GM12891 (cell line): ENCODE data around the gene PRKN.
"Not testable (repeated sequence)": the region's sequence is repeated elsewhere in the genome, so short reads cannot be mapped to it uniquely, and the experiment has no call there.

Source experiments
- DNase-seq: peaks from one replicate; pipeline ENCODE4 v3.0.0; 2011; ENCODE audit warnings: low spot score; ENCODE audit not compliant: insufficient read length
- FAIRE-seq: peaks from 2 replicates; lab custom pipeline; 2011; peaks lifted over from hg19 to GRCh38; lab: Jason Lieb, UNC
- PAX5 ChIP-seq: IDR thresholded peaks from 2 replicates; pipeline ENCODE4 v1.6.1; 2011; ENCODE audit warnings: low read length, moderate library complexity, mild to moderate bottlenecking; ENCODE audit not compliant: insufficient read depth, severe bottlenecking
- POLR2A ChIP-seq: IDR thresholded peaks from 2 replicates; pipeline ENCODE4 v1.6.1; 2011; ENCODE audit warnings: low read depth, low read length, control low read depth
- POLR2AphosphoS5 ChIP-seq: IDR thresholded peaks from 2 replicates; pipeline ENCODE4 v1.6.1; 2011; ENCODE audit warnings: low read depth, low read length, control low read depth
- POU2F2 ChIP-seq: IDR thresholded peaks from 2 replicates; pipeline ENCODE4 v1.6.1; 2011; ENCODE audit warnings: low read depth, mild to moderate bottlenecking, control low read depth, low read length, moderate library complexity
- SPI1 ChIP-seq: IDR thresholded peaks from 2 replicates; pipeline ENCODE4 v1.6.1; 2011; ENCODE audit warnings: low read depth, low read length, control low read depth
- TAF1 ChIP-seq: IDR thresholded peaks from 2 replicates; pipeline ENCODE4 v1.6.1; 2011; ENCODE audit warnings: low read depth, low read length, control low read depth

PRKN gene

GRCh38 chr6:161833099-161833860 lies 894.3 kb downstream of the PRKN start:
- TF ChIP-seq POU2F2: no peak
- TF ChIP-seq POLR2A: no peak
- TF ChIP-seq TAF1: no peak
- FAIRE-seq (no peak), DNase-seq (no peak)

- no peak for TF ChIP-seq SPI1
- TF ChIP-seq PAX5: no peak
- TF ChIP-seq TAF1: no peak
- TF ChIP-seq POU2F2: no peak
- TF ChIP-seq POLR2AphosphoS5: no peak
- FAIRE-seq (no peak), DNase-seq (no peak)
Measured at GRCh38 chr6:161832622-161833021, 894.9 kb downstream of the PRKN start.

DNA sequence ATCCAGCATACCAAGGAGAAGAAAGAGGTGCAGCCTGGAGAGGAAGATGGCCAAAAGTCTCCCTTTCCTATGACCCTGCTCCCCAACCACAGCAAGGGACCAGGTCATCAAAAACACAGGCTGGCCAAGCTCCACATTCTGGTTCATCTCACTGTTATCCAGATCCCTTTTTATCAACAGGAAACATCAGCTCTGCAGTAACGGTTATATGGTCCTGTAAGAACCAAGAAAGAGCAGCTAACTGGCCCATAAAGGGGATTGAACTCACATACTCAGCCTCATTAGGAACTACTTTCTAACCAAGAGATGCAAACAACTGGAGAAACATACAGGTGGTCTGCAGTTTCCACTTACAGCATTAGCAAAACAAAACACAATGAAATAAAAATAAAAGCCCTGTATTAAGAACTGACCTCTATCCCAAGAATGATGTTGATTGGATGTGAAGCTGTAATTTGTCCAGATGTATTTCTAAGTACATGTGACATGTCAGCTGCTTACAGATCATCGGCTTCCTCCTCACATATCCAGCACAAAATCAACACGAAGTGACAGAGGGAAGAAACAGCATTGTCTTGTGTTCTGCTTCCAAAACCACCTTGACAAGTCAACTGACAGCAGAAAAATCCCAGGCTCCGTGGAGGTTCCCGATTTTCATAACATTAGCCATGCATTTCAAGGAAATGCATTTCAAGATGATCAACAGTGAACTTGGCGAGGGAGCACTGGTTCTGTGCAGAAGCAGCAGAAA lies 896.5 kb downstream of the PRKN start:
- TF ChIP-seq POU2F2 (no peak), SPI1 (no peak), PAX5 (no peak), TAF1 (no peak), POLR2AphosphoS5 (no peak), POLR2A (no peak)
- DNase-seq: no peak
- no peak for FAIRE-seq

DNA sequence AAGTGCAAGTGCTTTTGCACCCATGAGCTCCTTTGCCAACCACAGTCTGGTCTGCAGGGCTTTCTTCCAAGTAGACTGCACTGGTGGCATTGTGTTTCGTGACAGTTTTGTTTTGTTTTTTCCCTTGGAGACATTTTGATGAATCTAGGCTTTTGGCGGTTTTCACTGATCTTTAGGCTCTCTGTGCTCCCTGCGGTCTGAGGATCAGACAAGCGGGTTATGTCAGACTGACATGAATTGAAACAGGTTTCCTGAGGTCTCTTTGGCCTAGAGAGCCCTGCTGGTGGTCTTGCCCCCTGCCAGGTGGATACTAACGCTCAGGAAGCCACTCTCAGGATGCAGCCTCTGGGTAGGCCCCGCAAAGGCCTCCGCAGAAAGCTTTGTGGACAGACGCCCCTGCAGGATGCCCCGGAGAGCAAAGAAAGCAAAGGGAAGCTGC lies 898.3 kb downstream of the PRKN start:
- FAIRE-seq (no peak), DNase-seq (no peak)
- TF ChIP-seq SPI1 (no peak), POU2F2 (no peak), POLR2A (no peak), TAF1 (no peak), POLR2AphosphoS5 (no peak), PAX5 (no peak)

- no peak for TF ChIP-seq PAX5
- no peak for TF ChIP-seq TAF1
- no peak for TF ChIP-seq POLR2AphosphoS5
- no peak for TF ChIP-seq POLR2A
- no peak for TF ChIP-seq POU2F2
- no peak for TF ChIP-seq SPI1
- DNase-seq (no peak), FAIRE-seq (no peak)
Measured at GRCh38 chr6:161828355-161828754, 899.2 kb downstream of the PRKN start.

DNA sequence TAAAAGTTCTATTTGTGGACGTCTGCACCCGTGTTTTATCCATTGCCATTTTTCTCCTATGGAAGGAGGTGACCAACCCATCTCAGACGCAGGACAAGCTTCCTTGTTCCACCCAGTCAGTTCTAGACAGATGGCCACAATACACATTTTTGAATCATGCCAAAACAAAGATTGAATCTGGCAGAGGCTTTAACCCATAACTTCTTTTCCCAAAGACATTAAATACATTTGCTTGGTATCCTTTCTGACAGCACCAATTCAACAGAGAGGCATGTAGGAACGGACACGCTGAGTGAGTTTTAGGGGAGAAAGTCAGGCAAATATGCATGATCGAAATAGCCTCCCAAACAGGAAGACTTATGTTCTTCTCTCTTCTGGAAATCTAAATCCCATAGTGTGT lies 901.1 kb downstream of the PRKN start:
- no peak for TF ChIP-seq PAX5
- no peak for TF ChIP-seq TAF1
- TF ChIP-seq POLR2AphosphoS5: no peak
- TF ChIP-seq POLR2A: no peak
- no peak for TF ChIP-seq SPI1
- TF ChIP-seq POU2F2: no peak
- DNase-seq (no peak), FAIRE-seq (no peak)

DNA sequence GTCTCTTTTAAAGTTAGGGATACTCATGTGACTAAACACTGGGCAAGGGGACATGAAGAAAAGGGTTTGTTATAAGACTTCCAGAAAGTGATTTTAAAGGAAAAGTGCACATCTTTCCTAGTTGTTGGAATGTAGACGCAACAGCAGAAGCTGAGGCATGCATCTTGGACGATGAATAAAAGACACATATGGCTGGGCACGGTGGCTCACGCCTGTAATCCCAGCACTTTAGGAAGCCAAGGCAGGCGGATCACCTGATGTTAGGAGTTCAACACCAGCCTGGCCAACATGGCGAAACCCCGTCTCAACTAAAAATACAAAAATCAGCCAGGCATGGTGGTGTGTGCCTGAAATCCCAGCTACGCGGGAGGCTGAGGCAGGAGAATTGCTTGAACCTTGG lies 905.4 kb downstream of the PRKN start:
- FAIRE-seq, DNase-seq: not testable (repeated sequence)

DNA sequence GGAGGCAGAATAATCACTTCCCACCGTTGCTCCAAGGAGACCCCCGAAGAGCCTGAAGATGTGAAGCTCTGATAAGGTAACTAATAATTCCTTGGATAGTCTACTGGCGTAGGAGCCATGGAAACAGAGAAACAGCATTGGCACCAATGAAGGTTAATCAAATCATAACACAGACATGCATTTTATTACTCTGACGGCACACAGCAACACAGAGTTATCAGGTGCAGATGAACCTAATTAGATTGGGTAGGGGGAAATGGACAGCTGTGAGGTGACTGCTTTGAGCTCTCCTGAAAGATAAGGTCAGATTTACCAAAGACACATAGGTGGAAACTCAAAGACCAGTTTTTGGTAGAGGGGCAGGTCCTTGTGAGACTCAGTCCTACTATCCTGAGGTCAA lies 909.7 kb downstream of the PRKN start:
- FAIRE-seq (no peak), DNase-seq (no peak)
- TF ChIP-seq SPI1 (no peak), TAF1 (no peak), POLR2AphosphoS5 (no peak)

DNA sequence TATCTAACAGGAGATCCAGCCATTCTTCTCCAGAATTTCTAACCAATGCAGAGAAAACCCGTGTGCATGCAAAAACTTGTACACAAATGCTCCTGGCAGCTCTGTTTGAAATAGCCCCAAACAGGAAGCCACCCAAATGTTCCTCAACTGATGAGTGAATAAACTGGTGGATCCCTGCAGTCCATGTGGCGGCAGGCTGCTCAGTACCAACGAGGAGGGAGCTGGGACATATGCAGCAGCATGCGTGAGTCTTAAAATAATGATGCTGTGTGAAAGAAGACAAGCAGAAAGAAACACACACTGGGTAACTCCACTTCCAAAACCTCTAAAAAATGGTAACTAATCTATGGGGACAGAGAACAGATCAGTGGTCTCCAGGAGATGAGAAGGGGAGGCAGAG lies 911.6 kb downstream of the PRKN start:
- no peak for DNase-seq
- TF ChIP-seq TAF1 (no peak), SPI1 (no peak)
- no peak for FAIRE-seq

DNA sequence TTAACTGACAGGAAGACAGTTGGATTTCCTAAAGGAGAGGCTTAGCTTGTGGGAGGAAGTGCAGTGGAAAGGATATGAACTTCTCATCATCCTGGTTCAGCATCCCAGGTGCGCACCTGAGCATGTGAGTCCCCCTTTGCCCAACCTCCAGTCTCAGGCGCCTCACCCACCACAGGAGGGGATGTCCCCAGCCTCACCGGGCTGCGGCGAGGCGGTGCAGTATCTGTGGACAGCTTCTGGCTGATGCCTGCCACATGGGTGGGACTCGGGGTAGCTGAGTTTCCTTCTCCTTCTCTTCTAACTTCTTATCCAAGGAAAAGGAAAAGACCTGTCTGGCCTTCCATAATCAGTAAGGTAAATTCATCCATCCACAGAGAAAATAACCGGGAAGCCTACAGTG lies 914.4 kb downstream of the PRKN start:
- FAIRE-seq (no peak), DNase-seq (no peak)
- TF ChIP-seq POLR2A (no peak), SPI1 (no peak), PAX5 (no peak), POU2F2 (no peak), TAF1 (no peak), POLR2AphosphoS5 (no peak)
